Fibroblast of mammary gland (primary cell): Measurements from ENCODE around the gene OTOP3.
"Not testable (repeated sequence)": the region's sequence is repeated elsewhere in the genome, so short reads cannot be mapped to it uniquely, and the experiment has no call there.

Experiments used
- DNase-seq: peaks from one replicate; pipeline ENCODE4 v3.0.0-alpha.2; 2010; ENCODE audit warnings: low read depth
- H3K4me3 ChIP-seq: 2 replicates; pipeline ENCODE4 v1.5.1; 2011; ENCODE audit warnings: low read depth, mild to moderate bottlenecking, low read length, moderate library complexity; ENCODE audit not compliant: control insufficient read depth
- CTCF ChIP-seq: conservative IDR thresholded peaks from 2 replicates; pipeline ENCODE4 v1.5.1; 2011; ENCODE audit warnings: low read depth, low read length, inconsistent platforms; ENCODE audit not compliant: control insufficient read depth, insufficient read depth

OTOP3 gene

GRCh38 chr17:74962622-74963394 is 27.1 kb downstream of the OTOP3 start:
- TF ChIP-seq CTCF: no peak
- no peak overlapping the region for H3K4me3 ChIP-seq
- no peak for DNase-seq

- DNase-seq: no peak
- no peak overlapping the region for H3K4me3 ChIP-seq
- TF ChIP-seq CTCF: no peak
These were observed 28.0 kb downstream of the OTOP3 start for GRCh38 chr17:74963656-74964055.

- no peak for DNase-seq
- no peak overlapping the region for H3K4me3 ChIP-seq
- no peak for TF ChIP-seq CTCF
These were observed 28.6 kb downstream of the OTOP3 start for GRCh38 chr17:74964246-74964761.

GRCh38 chr17:74964988-74965622 is 29.4 kb downstream of the OTOP3 start:
- no peak for DNase-seq
- TF ChIP-seq CTCF: no peak

GRCh38 chr17:74968361-74968780 is 32.7 kb downstream of the OTOP3 start:
- no peak for TF ChIP-seq CTCF
- no peak for DNase-seq
- H3K4me3 ChIP-seq: no peak overlapping the region

More at GRCh38 chr17:74964988-74965622, 29.4 kb downstream of the OTOP3 start:
- no peak overlapping the region for H3K4me3 ChIP-seq

GRCh38 chr17:74969501-74969900 is 33.8 kb downstream of the OTOP3 start:
- not testable (repeated sequence) for DNase-seq, H3K4me3 ChIP-seq

- H3K4me3 ChIP-seq: no peak overlapping the region
- no peak for TF ChIP-seq CTCF
- DNase-seq: no peak
These were observed 34.7 kb downstream of the OTOP3 start for GRCh38 chr17:74970395-74970794.
